ENCODE measurements around the gene KMT2A.

KMT2A gene

DNA sequence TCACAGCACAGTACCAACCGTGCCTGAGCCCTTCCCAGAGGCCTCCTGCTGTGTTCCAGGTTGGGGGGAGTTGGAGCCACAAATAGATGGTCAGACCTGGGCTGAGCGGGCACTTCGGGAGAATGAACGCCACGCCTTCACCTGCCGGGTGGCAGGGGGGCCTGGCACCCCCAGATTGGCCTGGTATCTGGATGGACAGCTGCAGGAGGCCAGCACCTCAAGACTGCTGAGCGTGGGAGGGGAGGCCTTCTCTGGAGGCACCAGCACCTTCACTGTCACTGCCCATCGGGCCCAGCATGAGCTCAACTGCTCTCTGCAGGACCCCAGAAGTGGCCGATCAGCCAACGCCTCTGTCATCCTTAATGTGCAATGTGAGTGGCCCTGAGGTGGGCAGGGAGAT lies 95.8 kb downstream of the KMT2A start:
- no peak for DNase-seq

DNA sequence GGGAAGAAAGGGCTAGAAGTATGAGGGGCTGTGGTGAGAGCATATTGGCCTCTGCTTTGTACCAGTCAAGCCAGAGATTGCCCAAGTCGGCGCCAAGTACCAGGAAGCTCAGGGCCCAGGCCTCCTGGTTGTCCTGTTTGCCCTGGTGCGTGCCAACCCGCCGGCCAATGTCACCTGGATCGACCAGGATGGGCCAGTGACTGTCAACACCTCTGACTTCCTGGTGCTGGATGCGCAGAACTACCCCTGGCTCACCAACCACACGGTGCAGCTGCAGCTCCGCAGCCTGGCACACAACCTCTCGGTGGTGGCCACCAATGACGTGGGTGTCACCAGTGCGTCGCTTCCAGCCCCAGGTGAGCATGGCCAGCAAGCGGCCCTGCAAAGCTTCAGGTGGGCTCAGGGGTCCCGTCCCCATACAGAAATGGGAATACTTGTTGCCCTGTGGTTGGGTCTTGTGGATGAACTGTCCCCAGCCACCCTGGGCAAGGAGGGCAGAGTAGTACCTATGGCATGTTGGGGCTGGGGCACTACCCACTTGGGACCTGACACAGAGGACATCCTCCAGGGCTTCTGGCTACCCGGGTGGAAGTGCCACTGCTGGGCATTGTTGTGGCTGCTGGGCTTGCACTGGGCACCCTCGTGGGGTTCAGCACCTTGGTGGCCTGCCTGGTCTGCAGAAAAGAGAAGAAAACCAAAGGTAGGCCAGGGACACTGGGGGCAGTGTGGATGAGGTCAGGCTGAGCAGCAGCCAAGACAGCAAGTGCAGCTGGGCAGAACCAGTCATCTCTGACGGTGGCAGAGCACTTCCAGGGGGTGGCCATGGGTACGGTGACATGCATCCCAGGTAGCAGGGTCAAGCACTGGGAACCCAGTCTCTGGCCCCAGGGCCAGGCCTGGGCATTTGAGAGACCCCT lies 96.8 kb downstream of the KMT2A start:
- DNase-seq = no peak

DNA sequence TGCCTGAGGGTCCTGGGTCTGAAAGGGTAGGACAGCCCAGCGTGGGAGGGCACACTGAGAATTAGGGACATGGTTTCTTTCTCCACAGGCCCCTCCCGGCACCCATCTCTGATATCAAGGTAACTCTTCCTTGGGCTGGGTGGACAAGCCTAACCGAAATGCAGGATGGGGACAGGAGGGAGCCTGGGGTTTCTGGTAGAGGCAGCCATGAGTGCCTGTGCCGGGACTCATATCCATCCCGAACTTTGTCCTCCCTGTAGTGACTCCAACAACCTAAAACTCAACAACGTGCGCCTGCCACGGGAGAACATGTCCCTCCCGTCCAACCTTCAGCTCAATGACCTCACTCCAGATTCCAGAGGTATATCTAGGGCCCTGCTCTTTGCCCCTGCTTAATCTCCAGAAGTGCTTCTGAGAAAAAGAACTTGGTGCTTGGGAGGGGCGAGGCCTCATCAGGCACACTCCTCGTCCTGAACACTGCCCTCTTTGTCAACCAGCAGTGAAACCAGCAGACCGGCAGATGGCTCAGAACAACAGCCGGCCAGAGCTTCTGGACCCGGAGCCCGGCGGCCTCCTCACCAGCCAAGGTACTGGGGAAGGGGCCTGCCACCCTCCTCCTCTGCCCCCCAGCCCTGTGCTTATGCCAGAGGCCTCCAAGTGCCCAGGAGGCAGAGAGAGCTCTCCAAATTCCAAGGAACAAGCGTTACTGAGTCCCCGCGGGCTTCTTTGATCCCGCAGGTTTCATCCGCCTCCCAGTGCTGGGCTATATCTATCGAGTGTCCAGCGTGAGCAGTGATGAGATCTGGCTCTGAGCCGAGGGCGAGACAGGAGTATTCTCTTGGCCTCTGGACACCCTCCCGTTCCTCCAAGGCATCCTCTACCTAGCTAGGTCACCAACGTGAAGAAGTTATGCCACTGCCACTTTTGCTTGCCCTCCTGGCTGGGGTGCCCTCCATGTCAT lies 97.8 kb downstream of the KMT2A start:
- peak in 23 of 51 donors; percentile 4 to 56 (median 23) for DNase-seq

DNA sequence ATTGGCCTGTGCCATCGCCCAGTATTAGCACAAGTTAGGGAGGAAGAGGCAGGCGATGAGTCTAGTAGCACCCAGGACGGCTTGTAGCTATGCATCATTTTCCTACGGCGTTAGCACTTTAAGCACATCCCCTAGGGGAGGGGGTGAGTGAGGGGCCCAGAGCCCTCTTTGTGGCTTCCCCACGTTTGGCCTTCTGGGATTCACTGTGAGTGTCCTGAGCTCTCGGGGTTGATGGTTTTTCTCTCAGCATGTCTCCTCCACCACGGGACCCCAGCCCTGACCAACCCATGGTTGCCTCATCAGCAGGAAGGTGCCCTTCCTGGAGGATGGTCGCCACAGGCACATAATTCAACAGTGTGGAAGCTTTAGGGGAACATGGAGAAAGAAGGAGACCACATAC lies 99.0 kb downstream of the KMT2A start:
- DNase-seq = no peak

DNA sequence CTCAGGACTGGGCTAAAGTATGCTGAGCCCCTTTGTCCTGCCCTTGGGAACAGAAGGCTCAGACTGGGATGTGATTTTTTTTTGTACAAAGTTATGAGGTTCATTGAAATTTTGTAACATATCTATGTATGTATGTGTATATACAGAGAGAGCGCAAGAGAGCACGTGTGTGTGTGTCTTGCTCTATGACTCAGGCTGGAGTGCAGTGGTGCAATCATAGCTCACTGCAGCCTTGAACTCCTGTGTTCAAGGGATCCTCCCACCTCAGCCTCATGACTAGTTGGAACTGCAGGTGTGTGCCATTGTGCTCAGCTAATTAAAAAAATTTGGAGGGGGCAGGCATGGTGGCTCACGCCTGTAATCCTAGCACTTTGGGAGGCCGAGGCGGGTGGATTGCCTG lies 100.4 kb downstream of the KMT2A start:
- DNase-seq = no peak

DNA sequence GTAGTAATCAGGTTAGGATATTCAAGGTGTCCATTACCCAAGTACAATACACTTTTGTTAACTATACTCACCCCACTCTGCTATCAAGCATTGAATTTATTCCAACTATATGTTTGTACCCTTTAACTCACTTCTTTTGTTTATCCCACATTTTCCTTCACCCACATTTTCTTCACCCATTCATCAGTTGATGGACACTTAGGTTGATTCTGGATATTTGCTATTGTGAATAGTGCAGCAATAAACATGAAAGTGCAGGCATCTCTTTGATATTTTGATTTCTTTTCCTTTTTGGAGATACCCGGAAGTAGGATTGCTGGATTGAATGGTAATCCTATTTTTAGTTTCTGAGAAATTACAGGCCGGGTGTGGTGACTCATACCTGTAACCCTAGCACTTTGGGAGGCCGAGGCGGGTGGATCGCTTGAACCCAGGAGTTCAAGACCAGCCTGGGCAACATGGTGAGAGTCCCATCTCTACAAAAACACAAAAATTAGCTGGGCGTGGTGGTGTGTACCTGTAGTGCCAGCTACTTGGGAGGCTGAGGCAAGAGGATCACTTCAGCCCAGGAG lies 101.2 kb downstream of the KMT2A start:
- DNase-seq = no peak

DNA sequence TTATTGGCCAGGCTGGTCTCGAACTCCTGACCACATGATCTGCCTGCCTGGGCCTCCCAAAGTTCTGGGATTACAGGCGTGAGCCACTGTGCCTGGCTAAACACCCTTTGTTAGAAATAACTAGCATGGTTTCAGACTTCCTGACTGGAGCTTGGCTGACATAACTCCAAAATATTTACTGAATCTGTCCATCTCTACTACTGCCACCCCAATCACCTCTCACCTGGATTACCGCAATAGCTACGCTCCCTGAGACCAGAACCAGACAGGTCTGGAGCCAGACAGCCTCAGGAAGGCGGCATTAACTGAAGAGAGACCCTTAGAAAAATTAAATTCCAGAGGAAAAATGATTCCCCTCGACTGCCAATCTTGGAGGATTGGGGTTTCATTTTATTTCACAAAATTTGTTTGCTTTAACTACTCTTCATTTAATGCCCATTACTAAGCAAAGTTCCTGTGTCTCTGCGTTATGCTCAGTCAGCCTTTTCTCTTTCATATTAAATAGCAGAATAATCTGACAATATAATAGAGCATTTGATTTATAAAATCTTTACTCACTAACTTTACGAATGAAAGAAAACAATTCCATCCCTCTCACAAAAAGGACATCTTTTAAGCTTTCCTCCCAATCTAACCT lies 107.8 kb downstream of the KMT2A start:
- no peak for DNase-seq

DNA sequence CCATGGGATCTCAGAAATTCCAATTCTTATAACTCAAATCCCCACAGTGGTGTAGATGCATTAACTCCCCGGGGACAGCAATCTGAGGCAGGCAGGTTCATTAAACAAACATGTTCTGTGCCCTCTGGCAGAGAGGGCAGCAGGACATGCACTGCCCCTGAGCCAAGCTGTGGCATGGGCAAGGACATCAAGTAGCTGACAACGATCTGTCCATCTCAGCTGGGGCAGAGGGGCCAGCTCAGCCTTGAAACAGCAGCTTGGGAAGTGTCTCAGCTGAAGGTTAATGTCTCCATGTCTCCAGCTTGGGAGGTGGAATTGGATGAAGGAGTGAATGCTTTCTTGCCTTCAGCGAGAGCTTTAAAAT lies 108.3 kb downstream of the KMT2A start:
- no peak for DNase-seq

DNA sequence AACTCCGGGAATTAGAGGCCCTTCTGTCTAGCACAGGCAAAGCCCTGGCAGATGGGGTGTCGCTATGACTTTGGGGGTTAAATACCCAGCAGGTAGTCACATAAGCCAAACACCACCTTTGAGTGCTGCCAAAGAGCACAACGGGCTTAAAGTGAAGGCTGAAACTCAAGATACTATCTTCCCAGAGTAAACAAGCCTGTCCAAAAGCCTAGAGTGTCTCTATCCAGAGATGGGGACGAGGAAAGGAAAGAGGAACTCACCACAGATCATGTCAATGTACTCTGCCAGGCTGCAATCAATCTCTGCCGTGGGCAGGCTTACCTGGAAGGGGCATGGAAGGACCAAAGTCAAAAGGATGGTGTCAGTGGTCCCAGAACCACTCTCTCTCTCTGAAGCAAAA lies 109.2 kb downstream of the KMT2A start:
- no peak for DNase-seq

DNA sequence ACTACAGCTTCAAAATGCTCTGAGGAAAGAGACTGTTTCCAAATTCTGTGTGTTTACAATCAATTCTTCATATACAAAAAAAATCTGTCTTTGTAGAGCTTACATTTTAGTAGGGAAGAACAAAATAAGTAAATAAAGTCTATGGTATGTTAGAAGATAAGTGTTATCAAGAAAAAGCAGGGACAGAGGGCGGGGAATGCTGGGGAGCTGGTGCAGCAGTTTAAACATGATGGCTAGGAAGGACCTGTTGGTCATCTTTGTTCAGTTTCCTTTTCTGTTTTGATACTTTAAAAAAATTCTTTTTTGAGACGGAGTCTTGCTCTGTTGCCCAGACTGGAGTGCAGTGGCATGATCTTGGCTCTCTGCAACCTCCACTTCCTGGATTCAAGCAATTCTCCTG lies 110.8 kb downstream of the KMT2A start:
- DNase-seq = no peak

DNA sequence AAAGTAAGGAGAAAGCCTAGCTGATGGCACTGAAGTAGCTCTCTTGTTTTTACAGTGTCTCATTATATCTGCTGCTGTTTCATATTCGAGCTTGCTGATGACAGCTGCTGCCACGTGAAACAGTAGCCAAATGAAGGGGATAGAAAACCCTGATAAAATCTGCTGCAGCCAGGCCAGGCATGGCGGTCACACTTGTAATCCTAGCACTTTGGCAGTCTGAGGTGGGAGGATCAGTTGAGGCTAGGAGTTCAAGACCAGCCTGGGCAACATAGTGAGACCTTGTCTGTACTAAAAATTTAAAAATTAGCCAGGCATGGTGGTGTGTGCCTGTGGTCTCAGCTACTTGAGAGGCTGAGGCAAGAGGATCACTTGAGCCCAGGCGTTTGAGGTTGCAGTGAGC lies 116.0 kb downstream of the KMT2A start:
- DNase-seq = no peak

DNA sequence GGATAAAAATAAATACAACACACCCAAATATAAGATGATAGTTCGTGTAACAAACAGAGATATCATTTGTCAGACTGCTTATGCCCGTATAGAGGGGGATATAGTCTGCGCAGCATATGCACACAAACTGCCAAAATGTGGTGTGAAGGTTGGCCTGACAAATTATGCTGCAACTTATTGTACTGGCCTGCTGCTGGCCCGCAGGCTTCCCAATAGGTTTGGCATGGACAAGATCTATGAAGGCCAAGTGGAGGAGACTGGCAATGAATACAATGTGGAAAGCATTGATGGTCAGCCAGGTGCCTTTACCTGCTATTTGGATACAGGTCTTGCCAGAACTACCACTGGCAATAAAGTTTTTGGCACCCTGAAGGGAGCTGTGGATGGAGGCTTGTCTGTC lies 124.5 kb downstream of the KMT2A start:
- no peak for DNase-seq

DNA sequence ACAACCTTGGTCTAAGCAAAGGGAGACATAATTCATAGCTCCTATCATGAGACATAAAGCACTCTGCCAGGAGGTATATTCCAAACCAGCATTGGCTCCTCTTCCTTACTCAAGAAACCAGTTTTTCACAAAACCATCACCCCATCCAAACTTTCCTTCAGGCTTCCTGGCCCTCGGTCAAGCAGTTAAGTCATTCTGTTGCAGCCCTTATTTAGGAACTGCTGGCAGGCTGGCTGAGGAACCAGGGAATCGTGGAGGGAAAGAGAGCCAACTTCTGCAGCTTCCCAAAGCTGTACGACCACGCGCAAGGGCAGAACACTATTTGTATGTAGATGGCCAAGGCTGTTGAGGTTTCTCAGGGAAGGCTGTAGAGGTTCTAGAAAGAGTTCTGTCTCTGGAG lies 128.8 kb downstream of the KMT2A start:
- peak in 12 of 51 donors; percentile 5 to 18 (median 10) for DNase-seq

DNA sequence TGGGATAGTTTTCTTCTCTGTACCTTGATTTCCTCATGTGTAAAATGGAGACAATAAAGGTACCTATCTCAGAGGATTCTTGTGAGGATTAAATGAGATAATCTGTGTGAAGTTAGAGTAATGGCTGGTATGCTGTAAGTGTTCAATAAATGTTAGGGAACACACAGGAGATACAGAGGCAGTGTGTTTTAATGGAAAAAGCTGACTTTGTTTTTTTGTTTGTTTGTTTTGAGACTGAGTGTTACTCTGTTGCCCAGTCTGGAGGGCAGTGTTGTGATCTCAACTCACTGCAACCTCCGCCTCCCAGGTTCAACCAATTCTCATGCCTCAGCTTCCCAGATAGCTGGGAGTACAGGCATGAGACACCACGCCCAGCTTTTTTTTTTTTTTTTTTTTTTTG lies 133.4 kb downstream of the KMT2A start:
- no peak for DNase-seq

DNA sequence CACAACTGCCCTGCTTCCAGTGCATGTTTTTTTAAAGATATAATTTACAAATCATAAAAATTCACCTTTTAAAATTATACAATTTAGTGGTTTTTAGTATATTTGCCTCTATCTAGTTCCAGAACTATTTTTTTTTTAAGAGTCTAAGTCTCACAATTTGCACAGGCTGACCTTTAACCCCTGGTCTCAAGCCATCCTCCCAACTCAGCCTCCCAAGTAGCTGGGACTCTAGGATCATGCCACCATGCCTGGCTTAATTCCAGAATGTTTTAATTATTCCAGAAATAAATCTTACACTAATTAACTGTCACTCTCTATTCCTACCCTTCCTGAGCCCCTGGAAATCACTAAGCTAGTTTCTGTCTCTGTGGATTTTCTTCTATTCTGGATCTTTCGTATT lies 134.5 kb downstream of the KMT2A start:
- no peak for DNase-seq

DNA sequence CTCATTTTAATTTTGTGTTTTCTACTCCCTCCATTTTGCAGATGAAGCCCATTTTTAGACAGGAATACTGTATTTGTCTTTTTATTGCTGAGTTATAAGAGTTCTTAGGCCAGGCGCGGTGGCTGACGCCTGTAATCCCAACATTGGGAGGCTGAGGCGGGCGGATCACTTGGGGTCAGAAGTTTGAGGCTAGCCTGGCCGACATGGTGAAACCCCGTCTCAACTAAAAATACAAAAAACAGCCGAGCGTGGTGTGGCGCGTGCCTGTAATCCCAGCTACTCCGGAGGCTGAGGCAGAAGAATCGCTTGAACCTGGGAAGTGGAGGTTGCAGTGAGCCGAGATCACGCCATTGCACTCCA lies 135.4 kb downstream of the KMT2A start:
- peak in 5 of 51 donors; percentile 14 to 25 (median 23) for DNase-seq

DNA sequence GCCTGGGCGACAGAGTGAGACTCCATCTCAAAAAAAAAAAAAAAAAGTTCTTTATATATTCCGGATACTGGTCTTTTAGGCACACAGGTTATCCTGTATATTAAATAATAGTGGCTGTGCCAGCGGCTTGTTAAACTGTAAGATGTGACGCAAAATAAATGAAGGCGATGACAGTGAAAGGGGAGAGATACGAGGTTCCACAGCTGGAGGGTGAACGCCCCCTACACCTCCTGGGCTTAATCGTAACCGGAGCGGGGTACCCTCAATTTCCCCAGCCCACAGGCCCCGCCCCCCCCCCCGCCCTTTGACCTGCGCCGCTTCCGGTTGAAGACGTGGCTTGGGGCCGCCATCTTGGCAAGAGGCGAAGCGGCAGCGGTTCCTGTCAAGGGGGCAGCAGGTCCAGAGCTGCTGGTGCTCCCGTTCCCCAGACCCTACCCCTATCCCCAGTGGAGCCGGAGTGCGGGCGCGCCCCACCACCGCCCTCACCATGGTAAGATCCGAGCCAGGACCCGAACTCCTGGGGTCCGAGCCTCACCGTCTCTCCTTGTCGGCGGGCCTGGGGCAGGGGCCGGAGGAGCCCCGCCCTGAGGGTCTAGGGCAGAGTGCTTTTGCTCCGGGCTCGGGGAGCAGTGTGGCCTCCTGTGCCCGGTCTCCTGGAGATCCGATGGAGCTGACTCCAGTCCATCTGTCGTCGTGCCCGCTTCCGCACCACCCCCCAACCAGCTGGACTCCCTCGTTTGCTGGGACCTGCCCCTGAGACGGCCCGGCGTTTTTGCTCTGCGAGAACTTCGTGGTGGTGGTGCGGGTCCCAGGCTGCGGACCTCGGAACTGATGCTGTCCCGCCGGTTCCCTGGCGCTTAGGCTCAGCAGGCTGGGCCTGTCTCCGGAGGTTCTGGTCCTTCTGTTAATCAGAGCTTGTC lies 136.0 kb downstream of the KMT2A start, which contains the start of gene ARCN1:
Gene ARCN1, plus strand, starts transcription at position 349 of the 920 bp plus-strand sequence. Its CDS starts 139 bp downstream, at position 488.
- peak; percentile 21 to 90 (median 68) for DNase-seq

DNA sequence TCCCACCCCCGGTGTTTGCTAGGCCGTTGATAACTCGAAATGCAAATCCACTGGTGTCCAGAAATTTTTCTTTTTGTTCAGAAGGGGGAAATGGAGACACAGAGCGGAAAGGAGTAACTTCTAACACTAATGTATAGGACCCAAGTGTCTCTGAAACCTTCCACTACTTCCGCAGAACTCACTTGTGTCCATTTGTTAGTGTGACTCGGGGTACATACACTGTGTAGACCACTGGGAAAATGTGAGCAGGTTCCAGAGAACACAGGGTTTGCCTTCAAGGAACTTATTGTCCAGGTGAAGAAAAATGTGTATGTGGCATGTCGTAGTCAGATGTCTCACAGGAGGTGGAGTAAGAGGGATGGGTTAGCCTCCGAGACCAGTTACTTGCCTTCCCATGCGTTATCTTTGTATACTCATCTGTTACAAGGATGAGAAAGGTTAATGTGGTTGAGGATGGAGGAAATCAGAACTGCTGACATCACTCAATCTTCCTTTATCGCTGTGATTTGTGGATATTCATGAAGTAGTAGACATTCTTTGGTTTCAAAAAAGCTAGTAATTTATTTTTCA lies 136.8 kb downstream of the KMT2A start:
- peak in 2 of 51 donors; percentile 36 to 49 for DNase-seq

DNA sequence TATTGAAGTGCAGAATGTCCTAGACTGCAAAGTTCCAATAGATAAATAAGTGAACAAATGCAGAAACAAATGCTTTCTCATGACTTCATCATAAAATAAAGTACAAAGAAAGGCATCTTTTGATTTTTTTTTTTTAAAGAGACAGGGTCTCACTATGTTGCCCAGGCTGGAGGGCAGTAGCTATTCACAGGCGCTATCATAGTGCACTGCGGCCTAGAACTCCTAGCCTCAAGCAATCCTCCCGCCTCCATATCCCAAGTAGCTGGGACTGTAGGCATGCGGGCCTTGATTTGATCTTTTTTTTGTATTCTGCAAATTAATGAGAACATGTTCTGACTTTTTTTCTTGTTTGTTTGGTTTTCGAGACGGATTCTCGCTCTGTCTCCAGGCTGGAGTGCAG lies 138.3 kb downstream of the KMT2A start:
- DNase-seq = no peak
